Measurements from ENCODE around the gene AQP4.
A peak's percentile ranks its signal among the peaks of the same experiment; 100 is the strongest.

- TF ChIP-seq YY1 (IDR thresholded peaks at IDR 0.05) (peak; percentile 73), CTCF (IDR thresholded peaks at IDR 0.05; ENCODE audit: low read depth, low read length, missing input control) (no peak), REST (IDR thresholded peaks at IDR 0.05) (peak; percentile 53), RXRA (IDR thresholded peaks at IDR 0.05) (peak in 1 of 2 donors; percentile 51), JUND (IDR thresholded peaks at IDR 0.05) (peak in 1 of 2 donors; percentile 49), EGR1 (IDR thresholded peaks at IDR 0.05; ENCODE audit: low read depth in 2 of 2) (no peak), HNF4G (IDR thresholded peaks at IDR 0.05) (peak; percentile 88), NR2F2 (IDR thresholded peaks at IDR 0.05) (no peak), ATF3 (IDR thresholded peaks at IDR 0.05) (peak; percentile 85)
These were observed 9.6 kb upstream of the AQP4 start for GRCh38 chr18:26875040-26875654.

Data from liver (tissue), 3 donors.